Upper lobe of left lung (tissue), 6 donors: Measurements from ENCODE around the gene OLIG3. TPM values are rescaled to one million over a fixed set of nuclear protein-coding genes. Genes with fewer than 3 reads are reported as not detected.

Experiments
- ATAC-seq, 2 donors: fragments of 200-7000 bp; cut with Tn5 transposase; one replicate each; pipeline ENCODE4 v1.9.1; 2022; ENCODE audit warnings: mild to moderate bottlenecking in 2 of 2, moderate library complexity in 2 of 2; ENCODE audit not compliant: low FRiP score in 2 of 2
- DNase-seq, 2 donors: peaks; one replicate each; pipeline ENCODE4 v3.0.0-alpha.2; 2019 to 2020
- H3K27ac ChIP-seq, 4 donors: fragments of 200-600 bp; sonication (generic); one replicate each; pipeline ENCODE4 v1.5.1; 2016 to 2019
- H3K27me3 ChIP-seq, 4 donors: fragments of 200-600 bp; sonication (generic); one replicate each; pipeline ENCODE4 v1.5.1; 2017 to 2019
- H3K36me3 ChIP-seq, 4 donors: fragments of 200-600 bp; sonication (generic); one replicate each; pipeline ENCODE4 v1.5.1; 2016 to 2019
- H3K4me1 ChIP-seq, 4 donors: fragments of 200-600 bp; sonication (generic); one replicate each; pipeline ENCODE4 v1.5.1; 2018 to 2019
- H3K4me3 ChIP-seq, 4 donors: fragments of 200-600 bp; sonication (generic); one replicate each; pipeline ENCODE4 v1.5.1; 2017 to 2019; ENCODE audit warnings: mild to moderate bottlenecking in 2 of 4, moderate library complexity in 1 of 4
- H3K9me3 ChIP-seq, 4 donors: fragments of 200-600 bp; sonication (generic); one replicate each; pipeline ENCODE4 v1.5.1; 2018 to 2019
- CTCF ChIP-seq, 6 experiments: fragments of 450-650 bp in 4 of 6; fragments of 200-600 bp in 2 of 6; sonication (generic) in 2 of 6; IDR thresholded peaks; one replicate each; pipeline ENCODE4 v1.5.1; 2016 to 2019; ENCODE audit warnings: antibody characterized with exemption in 6 of 6
- EP300 ChIP-seq, 4 donors: sonication (generic); formaldehyde crosslinking; IDR thresholded peaks; one replicate each; pipeline ENCODE4 v1.5.1; 2017; ENCODE audit warnings: antibody characterized with exemption in 4 of 4, control low read depth in 2 of 4
- POLR2A ChIP-seq, 4 donors: fragments of 450-650 bp; IDR thresholded peaks; one replicate each; pipeline ENCODE4 v1.5.1; 2016 to 2017; ENCODE audit warnings: antibody characterized with exemption in 4 of 4, mild to moderate bottlenecking in 2 of 4
- POLR2AphosphoS5 ChIP-seq, 2 donors: sonication (generic); formaldehyde crosslinking; IDR thresholded peaks; one replicate each; pipeline ENCODE4 v1.5.1; 2017; ENCODE audit warnings: antibody characterized with exemption in 2 of 2
- WGBS, 2 donors: methylation state at CpG; one replicate each; pipeline ENCODE4 v1.1.5; 2017 to 2018; 5-methylcytosine and 5-hydroxymethylcytosine counted together
- total RNA-seq, 6 donors: library from RNA; depleted of rRNA in 4 of 6; stranded (reverse); fragments of >200 nt in 4 of 6; gene quantifications; one replicate each; pipeline versions ENCODE4 v1.1.0 to v1.2.1, GENCODE V29; 2016 to 2021
- donor health status: DM: no; HTN: no; CAD: no; lungs with moderate emphysema.
- donor health status: DM: no; HTN: yes; CAD: no; lungs with severe emphysema.

OLIG3 gene
- total RNA-seq, 6 donors from 2014 or later: not detected

- no peak for ATAC-seq
Measured at GRCh38 chr6:137520520-137520919, 26.3 kb upstream of the OLIG3 start.

GRCh38 chr6:137519629-137520176, 25.5 kb upstream of the OLIG3 start:
- peaks cover 0 to 3% (median 0%) of the 10 kb centered on the region in 4 donors for H3K27me3 ChIP-seq
- no peak overlapping the region for H3K27ac ChIP-seq
- WGBS, 2 donors: 43 to 50% methylated on average over 9 of the region's 9 CpGs
- no peaks in the 10 kb centered on the region for H3K9me3 ChIP-seq
- ATAC-seq: no peak
- no peak for DNase-seq
- H3K4me1 ChIP-seq: no peaks in the 10 kb centered on the region
- TF ChIP-seq POLR2AphosphoS5 (IDR thresholded peaks at IDR 0.05) (no peak), POLR2A (IDR thresholded peaks at IDR 0.05) (no peak), CTCF (IDR thresholded peaks at IDR 0.05) (no peak)
- no peaks in the 10 kb centered on the region for H3K36me3 ChIP-seq
- no peak overlapping the region for H3K4me3 ChIP-seq

More at GRCh38 chr6:137520520-137520919, 26.3 kb upstream of the OLIG3 start:
- H3K4me1 ChIP-seq: no peaks in the 10 kb centered on the region
- no peak for DNase-seq
- TF ChIP-seq POLR2AphosphoS5 (IDR thresholded peaks at IDR 0.05): no peak
- TF ChIP-seq CTCF (IDR thresholded peaks at IDR 0.05): no peak
- no peak for TF ChIP-seq POLR2A (IDR thresholded peaks at IDR 0.05)
- H3K9me3 ChIP-seq: no peaks in the 10 kb centered on the region
- no peak overlapping the region for H3K27ac ChIP-seq
- H3K4me3 ChIP-seq: no peak overlapping the region
- 83 to 86% methylated on average over 4 of the region's 4 CpGs for WGBS, 2 donors
- peaks cover 0 to 3% (median 0%) of the 10 kb centered on the region in 4 donors for H3K27me3 ChIP-seq
- no peaks in the 10 kb centered on the region for H3K36me3 ChIP-seq

- no peaks in the 10 kb centered on the region for H3K36me3 ChIP-seq
- WGBS, 2 donors: 39 to 43% methylated on average over 7 of the region's 7 CpGs
- H3K4me3 ChIP-seq: no peak overlapping the region
- no peaks in the 10 kb centered on the region for H3K4me1 ChIP-seq
- H3K27ac ChIP-seq: no peak overlapping the region
- no peak for DNase-seq
- no peak for TF ChIP-seq CTCF (IDR thresholded peaks at IDR 0.05)
- TF ChIP-seq POLR2A (IDR thresholded peaks at IDR 0.05): no peak
- no peak for TF ChIP-seq EP300 (IDR thresholded peaks at IDR 0.05)
- TF ChIP-seq POLR2AphosphoS5 (IDR thresholded peaks at IDR 0.05): no peak
- H3K27me3 ChIP-seq: peaks cover 0 to 3% (median under 1%) of the 10 kb centered on the region in 4 donors
- ATAC-seq: no peak
- H3K9me3 ChIP-seq: no peaks in the 10 kb centered on the region
Measured at GRCh38 chr6:137518386-137518983, 24.3 kb upstream of the OLIG3 start.

- no peak overlapping the region for H3K27ac ChIP-seq
- no peaks in the 10 kb centered on the region for H3K4me1 ChIP-seq
- no peak overlapping the region for H3K4me3 ChIP-seq
- peaks cover 0 to 7% (median 3%) of the 10 kb centered on the region in 4 donors for H3K9me3 ChIP-seq
- H3K36me3 ChIP-seq: no peaks in the 10 kb centered on the region
- TF ChIP-seq EP300 (IDR thresholded peaks at IDR 0.05) (no peak), POLR2AphosphoS5 (IDR thresholded peaks at IDR 0.05) (no peak), CTCF (IDR thresholded peaks at IDR 0.05) (no peak), POLR2A (IDR thresholded peaks at IDR 0.05) (no peak)
- ATAC-seq: no peak
- 33 to 45% methylated on average over 5 of the region's 5 CpGs for WGBS, 2 donors
- H3K27me3 ChIP-seq: peaks cover 0 to 4% (median 1%) of the 10 kb centered on the region in 4 donors
- no peak for DNase-seq
Measured at GRCh38 chr6:137514418-137514817, 20.2 kb upstream of the OLIG3 start.
